ENCODE data around the gene HSPB6. TPM values are rescaled to one million over a fixed set of nuclear protein-coding genes. Genes with fewer than 3 reads are reported as not detected.

Gene HSPB6
- polyA plus RNA-seq, 2 of the 4 experiments (the other 2 are of a cell fraction), result 0.16 to 0.26 TPM

DNA sequence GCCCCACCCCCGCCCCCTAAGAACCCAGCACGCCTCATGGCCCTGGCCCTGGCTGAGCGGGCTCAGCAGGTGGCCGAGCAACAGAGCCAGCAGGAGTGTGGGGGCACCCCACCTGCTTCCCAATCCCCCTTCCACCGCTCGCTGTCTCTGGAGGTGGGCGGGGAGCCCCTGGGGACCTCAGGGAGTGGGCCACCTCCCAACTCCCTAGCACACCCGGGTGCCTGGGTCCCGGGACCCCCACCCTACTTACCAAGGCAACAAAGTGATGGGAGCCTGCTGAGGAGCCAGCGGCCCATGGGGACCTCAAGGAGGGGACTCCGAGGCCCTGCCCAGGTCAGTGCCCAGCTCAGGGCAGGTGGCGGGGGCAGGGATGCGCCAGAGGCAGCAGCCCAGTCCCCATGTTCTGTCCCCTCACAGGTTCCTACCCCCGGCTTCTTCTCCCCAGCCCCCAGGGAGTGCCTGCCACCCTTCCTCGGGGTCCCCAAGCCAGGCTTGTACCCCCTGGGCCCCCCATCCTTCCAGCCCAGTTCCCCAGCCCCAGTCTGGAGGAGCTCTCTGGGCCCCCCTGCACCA is 30.5 kb upstream of the HSPB6 start:
- H3K4me2 ChIP-seq, result no peak overlapping the region
- DNase-seq (ENCODE audit: low read depth in 1 of 2, low spot score in 1 of 2) (no peak), FAIRE-seq (no peak), ATAC-seq (no peak)
- ChIA-PET POLR2A (interaction anchor here (0.7 kb wide), 1 partner anchor 24 kb away, joined by 5 read pairs; no protein-coding TSS in a partner anchor), CTCF (interaction anchor here (0.8 to 5.9 kb wide), 4 partner anchors 10 to 93 kb away, joined by 3 to 23 read pairs (median 4); no protein-coding TSS in a partner anchor)
- no peaks in the 10 kb centered on the region for H3K9me3 ChIP-seq
- H3K4me1 ChIP-seq, result no peaks in the 10 kb centered on the region
- 69% methylated on average over 11 of the region's 15 CpGs for WGBS (ENCODE audit: missing lambda C conversion rate)
- H3K27ac ChIP-seq, result no peak overlapping the region
- no peak overlapping the region for H3K4me3 ChIP-seq
- TF ChIP-seq HEYL (CRISPR knock-in tag; IDR thresholded peaks at IDR 0.05), result no peak
- no peak for TF ChIP-seq SREBF2 (IDR thresholded peaks at IDR 0.05)
- no peak for TF ChIP-seq EP300 (IDR thresholded peaks at IDR 0.05)
- no peak for TF ChIP-seq MAFK (IDR thresholded peaks at IDR 0.05; ENCODE audit: partially characterized antibody)
- TF ChIP-seq EHF (CRISPR knock-in tag; IDR thresholded peaks at IDR 0.05), result no peak
- TF ChIP-seq, protein P1, sequence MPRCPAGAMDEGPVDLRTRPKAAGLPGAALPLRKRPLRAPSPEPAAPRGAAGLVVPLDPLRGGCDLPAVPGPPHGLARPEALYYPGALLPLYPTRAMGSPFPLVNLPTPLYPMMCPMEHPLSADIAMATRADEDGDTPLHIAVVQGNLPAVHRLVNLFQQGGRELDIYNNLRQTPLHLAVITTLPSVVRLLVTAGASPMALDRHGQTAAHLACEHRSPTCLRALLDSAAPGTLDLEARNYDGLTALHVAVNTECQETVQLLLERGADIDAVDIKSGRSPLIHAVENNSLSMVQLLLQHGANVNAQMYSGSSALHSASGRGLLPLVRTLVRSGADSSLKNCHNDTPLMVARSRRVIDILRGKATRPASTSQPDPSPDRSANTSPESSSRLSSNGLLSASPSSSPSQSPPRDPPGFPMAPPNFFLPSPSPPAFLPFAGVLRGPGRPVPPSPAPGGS (IDR thresholded peaks at IDR 0.05), result no peak
- TF ChIP-seq HOXA7 (CRISPR knock-in tag; IDR thresholded peaks at IDR 0.05), result no peak
- TF ChIP-seq RNF2 (IDR thresholded peaks at IDR 0.05; ENCODE audit: borderline replicate concordance, low read depth), result no peak
- TF ChIP-seq, protein P2, sequence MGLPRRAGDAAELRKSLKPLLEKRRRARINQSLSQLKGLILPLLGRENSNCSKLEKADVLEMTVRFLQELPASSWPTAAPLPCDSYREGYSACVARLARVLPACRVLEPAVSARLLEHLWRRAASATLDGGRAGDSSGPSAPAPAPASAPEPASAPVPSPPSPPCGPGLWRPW (IDR thresholded peaks at IDR 0.05), result no peak
- no peak for TF ChIP-seq CBX8 (IDR thresholded peaks at IDR 0.05)

DNA sequence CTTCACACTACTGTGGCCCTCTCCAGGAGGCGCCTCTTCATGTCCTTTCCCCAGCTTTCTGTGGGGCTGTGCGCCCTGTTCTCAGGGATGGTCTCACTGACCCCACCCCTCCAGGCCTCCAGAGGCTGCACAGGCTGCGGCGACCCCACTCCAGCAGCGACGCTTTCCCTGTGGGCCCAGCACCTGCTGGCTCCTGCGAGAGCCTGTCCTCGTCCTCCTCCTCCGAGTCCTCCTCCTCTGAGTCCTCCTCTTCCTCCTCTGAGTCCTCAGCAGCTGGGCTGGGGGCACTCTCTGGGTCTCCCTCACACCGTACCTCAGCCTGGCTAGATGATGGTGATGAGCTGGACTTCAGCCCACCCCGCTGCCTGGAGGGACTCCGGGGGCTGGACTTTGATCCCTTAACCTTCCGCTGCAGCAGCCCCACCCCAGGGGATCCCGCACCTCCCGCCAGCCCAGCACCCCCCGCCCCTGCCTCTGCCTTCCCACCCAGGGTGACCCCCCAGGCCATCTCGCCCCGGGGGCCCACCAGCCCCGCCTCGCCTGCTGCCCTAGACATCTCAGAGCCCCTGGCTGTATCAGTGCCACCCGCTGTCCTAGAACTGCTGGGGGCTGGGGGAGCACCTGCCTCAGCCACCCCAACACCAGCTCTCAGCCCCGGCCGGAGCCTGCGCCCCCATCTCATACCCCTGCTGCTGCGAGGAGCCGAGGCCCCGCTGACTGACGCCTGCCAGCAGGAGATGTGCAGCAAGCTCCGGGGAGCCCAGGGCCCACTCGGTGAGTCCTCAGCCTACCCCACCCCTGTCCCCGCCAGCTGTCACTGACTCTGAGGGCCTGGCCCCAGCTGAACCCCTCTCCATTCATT is 29.7 kb upstream of the HSPB6 start:
- no peak for ATAC-seq
- POLR2A ChIA-PET, result no interaction called here
- no peak for DNase-seq (ENCODE audit: low read depth in 1 of 2, low spot score in 1 of 2)
- TF ChIP-seq RFX5 (IDR thresholded peaks at IDR 0.05) (no peak), HOXB5 (CRISPR knock-in tag; IDR thresholded peaks at IDR 0.05) (no peak), ESRRA (IDR thresholded peaks at IDR 0.05; ENCODE audit: borderline replicate concordance, low read length) (no peak), NPAS2 (CRISPR knock-in tag; IDR thresholded peaks at IDR 0.05; ENCODE audit: borderline replicate concordance) (no peak), ZFP36 (IDR thresholded peaks at IDR 0.05; ENCODE audit: borderline replicate concordance, partially characterized antibody) (no peak), PHF8 (IDR thresholded peaks at IDR 0.05; ENCODE audit: borderline replicate concordance, low read depth) (no peak), EHMT2 (IDR thresholded peaks at IDR 0.05; ENCODE audit: low read depth) (no peak), POLR2A (IDR thresholded peaks at IDR 0.05; ENCODE audit: low read length) (no peak), MAFK (IDR thresholded peaks at IDR 0.05; ENCODE audit: partially characterized antibody) (no peak), HOXA7 (CRISPR knock-in tag; IDR thresholded peaks at IDR 0.05) (no peak)
- TF ChIP-seq, protein P1 (IDR thresholded peaks at IDR 0.05), result no peak
- TF ChIP-seq, protein P3, sequence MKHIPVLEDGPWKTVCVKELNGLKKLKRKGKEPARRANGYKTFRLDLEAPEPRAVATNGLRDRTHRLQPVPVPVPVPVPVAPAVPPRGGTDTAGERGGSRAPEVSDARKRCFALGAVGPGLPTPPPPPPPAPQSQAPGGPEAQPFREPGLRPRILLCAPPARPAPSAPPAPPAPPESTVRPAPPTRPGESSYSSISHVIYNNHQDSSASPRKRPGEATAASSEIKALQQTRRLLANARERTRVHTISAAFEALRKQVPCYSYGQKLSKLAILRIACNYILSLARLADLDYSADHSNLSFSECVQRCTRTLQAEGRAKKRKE (CRISPR knock-in tag; IDR thresholded peaks at IDR 0.05; ENCODE audit: low read depth), result no peak
- TF ChIP-seq, protein P4, sequence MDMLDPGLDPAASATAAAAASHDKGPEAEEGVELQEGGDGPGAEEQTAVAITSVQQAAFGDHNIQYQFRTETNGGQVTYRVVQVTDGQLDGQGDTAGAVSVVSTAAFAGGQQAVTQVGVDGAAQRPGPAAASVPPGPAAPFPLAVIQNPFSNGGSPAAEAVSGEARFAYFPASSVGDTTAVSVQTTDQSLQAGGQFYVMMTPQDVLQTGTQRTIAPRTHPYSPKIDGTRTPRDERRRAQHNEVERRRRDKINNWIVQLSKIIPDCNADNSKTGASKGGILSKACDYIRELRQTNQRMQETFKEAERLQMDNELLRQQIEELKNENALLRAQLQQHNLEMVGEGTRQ (IDR thresholded peaks at IDR 0.05), result no peak
- TF ChIP-seq, protein P5, sequence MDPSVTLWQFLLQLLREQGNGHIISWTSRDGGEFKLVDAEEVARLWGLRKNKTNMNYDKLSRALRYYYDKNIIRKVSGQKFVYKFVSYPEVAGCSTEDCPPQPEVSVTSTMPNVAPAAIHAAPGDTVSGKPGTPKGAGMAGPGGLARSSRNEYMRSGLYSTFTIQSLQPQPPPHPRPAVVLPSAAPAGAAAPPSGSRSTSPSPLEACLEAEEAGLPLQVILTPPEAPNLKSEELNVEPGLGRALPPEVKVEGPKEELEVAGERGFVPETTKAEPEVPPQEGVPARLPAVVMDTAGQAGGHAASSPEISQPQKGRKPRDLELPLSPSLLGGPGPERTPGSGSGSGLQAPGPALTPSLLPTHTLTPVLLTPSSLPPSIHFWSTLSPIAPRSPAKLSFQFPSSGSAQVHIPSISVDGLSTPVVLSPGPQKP (IDR thresholded peaks at IDR 0.05; ENCODE audit: low read depth, low read length), result no peak
- TF ChIP-seq, protein P6, sequence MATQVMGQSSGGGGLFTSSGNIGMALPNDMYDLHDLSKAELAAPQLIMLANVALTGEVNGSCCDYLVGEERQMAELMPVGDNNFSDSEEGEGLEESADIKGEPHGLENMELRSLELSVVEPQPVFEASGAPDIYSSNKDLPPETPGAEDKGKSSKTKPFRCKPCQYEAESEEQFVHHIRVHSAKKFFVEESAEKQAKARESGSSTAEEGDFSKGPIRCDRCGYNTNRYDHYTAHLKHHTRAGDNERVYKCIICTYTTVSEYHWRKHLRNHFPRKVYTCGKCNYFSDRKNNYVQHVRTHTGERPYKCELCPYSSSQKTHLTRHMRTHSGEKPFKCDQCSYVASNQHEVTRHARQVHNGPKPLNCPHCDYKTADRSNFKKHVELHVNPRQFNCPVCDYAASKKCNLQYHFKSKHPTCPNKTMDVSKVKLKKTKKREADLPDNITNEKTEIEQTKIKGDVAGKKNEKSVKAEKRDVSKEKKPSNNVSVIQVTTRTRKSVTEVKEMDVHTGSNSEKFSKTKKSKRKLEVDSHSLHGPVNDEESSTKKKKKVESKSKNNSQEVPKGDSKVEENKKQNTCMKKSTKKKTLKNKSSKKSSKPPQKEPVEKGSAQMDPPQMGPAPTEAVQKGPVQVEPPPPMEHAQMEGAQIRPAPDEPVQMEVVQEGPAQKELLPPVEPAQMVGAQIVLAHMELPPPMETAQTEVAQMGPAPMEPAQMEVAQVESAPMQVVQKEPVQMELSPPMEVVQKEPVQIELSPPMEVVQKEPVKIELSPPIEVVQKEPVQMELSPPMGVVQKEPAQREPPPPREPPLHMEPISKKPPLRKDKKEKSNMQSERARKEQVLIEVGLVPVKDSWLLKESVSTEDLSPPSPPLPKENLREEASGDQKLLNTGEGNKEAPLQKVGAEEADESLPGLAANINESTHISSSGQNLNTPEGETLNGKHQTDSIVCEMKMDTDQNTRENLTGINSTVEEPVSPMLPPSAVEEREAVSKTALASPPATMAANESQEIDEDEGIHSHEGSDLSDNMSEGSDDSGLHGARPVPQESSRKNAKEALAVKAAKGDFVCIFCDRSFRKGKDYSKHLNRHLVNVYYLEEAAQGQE (IDR thresholded peaks at IDR 0.05), result no peak
- Histone ChIP-seq H3K4me1 (no peaks in the 10 kb centered on the region), H3K27ac (no peak overlapping the region), H3K4me2 (no peak overlapping the region), H3K9me3 (no peaks in the 10 kb centered on the region), H3K4me3 (no peak overlapping the region)
- CTCF ChIA-PET, result interaction anchor here (0.7 to 5.9 kb wide), 3 partner anchors 9 to 92 kb away, joined by 4 to 23 read pairs (median 5); no protein-coding TSS in a partner anchor
- WGBS (ENCODE audit: missing lambda C conversion rate), result 83% methylated on average over 25 of the region's 31 CpGs
- FAIRE-seq, result no peak

All from A549 (cell line).